ENCODE data around the gene SPATS2.
A peak's percentile ranks its signal among the peaks of the same experiment; 100 is the strongest.
"Not testable (repeated sequence)": the region's sequence is repeated elsewhere in the genome, so short reads cannot be mapped to it uniquely, and the experiment has no call there.

The SPATS2 gene

GRCh38 chr12:49367381-49368239 is at the start of gene SPATS2:
TSS of gene SPATS2 (plus strand) at chr12:49367462. CDS start at chr12:49461013, 93,551 bp downstream.
- FAIRE-seq: no peak

GRCh38 chr12:49320411-49321103 is 46.7 kb upstream of the SPATS2 start:
- DNase-seq (ENCODE audit: low spot score); FAIRE-seq: not testable (repeated sequence)

More at GRCh38 chr12:49367381-49368239, at the start of gene SPATS2:
- DNase-seq (ENCODE audit: low spot score): no peak

- FAIRE-seq (no peak), DNase-seq (ENCODE audit: low spot score) (no peak)
Measured at GRCh38 chr12:49322367-49322707, 44.9 kb upstream of the SPATS2 start.

- DNase-seq (ENCODE audit: low spot score) (peak; percentile 90), FAIRE-seq (peak; percentile 93)
Measured at GRCh38 chr12:49322708-49323523, 44.3 kb upstream of the SPATS2 start, which contains the start of gene TROAP. TSS of gene TROAP (plus strand) at chr12:49323255. CDS start at chr12:49323609, 354 bp downstream.

GRCh38 chr12:49323524-49324097 is 43.7 kb upstream of the SPATS2 start:
- DNase-seq (ENCODE audit: low spot score) (no peak), FAIRE-seq (no peak)

GRCh38 chr12:49325606-49326005 is 41.7 kb upstream of the SPATS2 start:
- DNase-seq (ENCODE audit: low spot score): no peak
- FAIRE-seq: no peak

GRCh38 chr12:49327368-49327767 is 39.9 kb upstream of the SPATS2 start:
- FAIRE-seq (no peak), DNase-seq (ENCODE audit: low spot score) (no peak)

GRCh38 chr12:49327887-49328286 is 39.4 kb upstream of the SPATS2 start:
- no peak for FAIRE-seq

GRCh38 chr12:49328816-49329215 is 38.4 kb upstream of the SPATS2 start:
- FAIRE-seq: no peak
- no peak for DNase-seq (ENCODE audit: low spot score)

More at GRCh38 chr12:49327887-49328286, 39.4 kb upstream of the SPATS2 start:
- no peak for DNase-seq (ENCODE audit: low spot score)

GRCh38 chr12:49330032-49330619 is 37.1 kb upstream of the SPATS2 start:
- no peak for FAIRE-seq

GRCh38 chr12:49330631-49331379 is 36.5 kb upstream of the SPATS2 start:
- DNase-seq (ENCODE audit: low spot score) (no peak), FAIRE-seq (no peak)

More at GRCh38 chr12:49330032-49330619, 37.1 kb upstream of the SPATS2 start:
- DNase-seq (ENCODE audit: low spot score): no peak

GRCh38 chr12:49331380-49332222 is 35.7 kb upstream of the SPATS2 start:
- FAIRE-seq (no peak), DNase-seq (ENCODE audit: low spot score) (peak; percentile 30)

GRCh38 chr12:49332441-49332861 is 34.8 kb upstream of the SPATS2 start:
- no peak for FAIRE-seq
- no peak for DNase-seq (ENCODE audit: low spot score)

- FAIRE-seq (no peak), DNase-seq (ENCODE audit: low spot score) (no peak)
Measured at GRCh38 chr12:49332891-49333371, 34.3 kb upstream of the SPATS2 start.

GRCh38 chr12:49333778-49334177 is 33.5 kb upstream of the SPATS2 start:
- not testable (repeated sequence) for DNase-seq (ENCODE audit: low spot score)

GRCh38 chr12:49334226-49334625 is 33.0 kb upstream of the SPATS2 start:
- FAIRE-seq: no peak
- no peak for DNase-seq (ENCODE audit: low spot score)

More at GRCh38 chr12:49333778-49334177, 33.5 kb upstream of the SPATS2 start:
- not testable (repeated sequence) for FAIRE-seq

GRCh38 chr12:49334681-49335080 is 32.6 kb upstream of the SPATS2 start:
- no peak for FAIRE-seq
- DNase-seq (ENCODE audit: low spot score): no peak

GRCh38 chr12:49335118-49335954 is 31.9 kb upstream of the SPATS2 start:
- FAIRE-seq (no peak), DNase-seq (ENCODE audit: low spot score) (no peak)
